ENCODE measurements around the gene TM9SF1.

The TM9SF1 gene

GRCh38 chr14:24195186-24196070 lies at the start of gene TM9SF1:
TSS of gene TM9SF1 (minus strand) at chr14:24195441. CDS start at chr14:24195019, 422 bp downstream.
- peak; percentile 86 for DNase-seq

GRCh38 chr14:24243336-24243836 lies 48.1 kb upstream of the TM9SF1 start:
- DNase-seq: no peak

GRCh38 chr14:24241829-24242443 lies 46.7 kb upstream of the TM9SF1 start:
- peak; percentile 95 for DNase-seq

- DNase-seq: no peak
Observed at GRCh38 chr14:24240110-24240918, 45.1 kb upstream of the TM9SF1 start.

GRCh38 chr14:24238527-24239037 lies 43.3 kb upstream of the TM9SF1 start:
- DNase-seq: no peak

- DNase-seq: no peak
Observed at GRCh38 chr14:24238123-24238522, 42.9 kb upstream of the TM9SF1 start.

GRCh38 chr14:24237463-24237955 lies 42.3 kb upstream of the TM9SF1 start:
- DNase-seq: no peak

GRCh38 chr14:24236689-24237462 lies 41.6 kb upstream of the TM9SF1 start:
- no peak for DNase-seq

- no peak for DNase-seq
Observed at GRCh38 chr14:24235804-24236688, 40.8 kb upstream of the TM9SF1 start.

GRCh38 chr14:24234095-24235005 lies 39.1 kb upstream of the TM9SF1 start:
- no peak for DNase-seq

- DNase-seq: no peak
Observed at GRCh38 chr14:24233538-24233866, 38.3 kb upstream of the TM9SF1 start.

GRCh38 chr14:24232645-24233537 lies 37.6 kb upstream of the TM9SF1 start, which contains the start of gene GMPR2:
TSS of gene GMPR2 (plus strand) at chr14:24232929. CDS start at chr14:24233254, 325 bp downstream.
- DNase-seq: peak; percentile 74

- peak; percentile 81 for DNase-seq
Observed at GRCh38 chr14:24232121-24232644, 36.9 kb upstream of the TM9SF1 start, which contains the start of gene NEDD8. TSS of gene NEDD8 (minus strand) at chr14:24232367. CDS start at chr14:24232267, 100 bp downstream.

GRCh38 chr14:24231263-24232120 lies 36.3 kb upstream of the TM9SF1 start:
- DNase-seq: no peak

GRCh38 chr14:24228902-24229301 lies 33.7 kb upstream of the TM9SF1 start:
- no peak for DNase-seq

GRCh38 chr14:24226473-24226872 lies 31.2 kb upstream of the TM9SF1 start:
- no peak for DNase-seq

GRCh38 chr14:24224618-24225071 lies 29.4 kb upstream of the TM9SF1 start:
- DNase-seq: no peak
